K562 (cell line): ENCODE measurements around the gene ZPLD1. TPM values are rescaled to one million over a fixed set of nuclear protein-coding genes. Genes with fewer than 3 reads are reported as not detected.

ENCODE experiments used
- ATAC-seq: fragments of 200-7000 bp; cut with Tn5 transposase; 3 replicates; pipeline ENCODE4 v1.9.1; 2020; ENCODE audit warnings: moderate library complexity
- BruUV-seq: library from RNA; stranded (reverse); fragments of 400-500 nt; replicated peaks from 2 replicates; lab custom pipeline; 2021; lab: Mats Ljungman, UMichigan
- CTCF ChIA-PET: fragments of 300-600 bp; formaldehyde crosslinking; extraction: SDS; loops from one replicate; lab custom pipeline; 2021; ENCODE audit warnings: low intra/inter-chr PET ratio; lab: Yijun Ruan, JAX
- POLR2A ChIA-PET: fragments of 300-600, 350-650 bp; sonication (Branson Sonifier 250); formaldehyde crosslinking; extraction: SDS; loops from one replicate; lab custom pipeline; 2021; ENCODE audit warnings: antibody characterized with exemption, inconsistent platforms; lab: Yijun Ruan, JAX
- DNase-seq, 4 experiments: peaks; one replicate each; pipeline versions ENCODE4 v3.0.0 to v3.0.0-alpha.2; 2011 to 2018; ENCODE audit warnings: low spot score in 3 of 4, mixed read lengths in 3 of 4; ENCODE audit errors: extremely low read depth in 1 of 4
- FAIRE-seq: peaks from 2 replicates; lab custom pipeline; 2011; peaks lifted over from hg19 to GRCh38; lab: Jason Lieb, UNC
- H2AFZ ChIP-seq: 2 replicates; pipeline ENCODE4 v1.6.0; 2011; ENCODE audit warnings: low read depth, low read length, control low read depth, inconsistent platforms
- H3K27ac ChIP-seq: fragments of 200-600 bp; 3 replicates; pipeline ENCODE4 v1.8.0; 2011; ENCODE audit warnings: low read depth, mild to moderate bottlenecking, control low read depth, inconsistent platforms, low read length, moderate library complexity, mixed read lengths; ENCODE audit errors: extremely low read depth
- H3K27me3 ChIP-seq, 2 experiments: fragments of 300-600 bp in 1 of 2; 2 replicates in 1 of 2; 3 replicates in 1 of 2; pipeline versions ENCODE4 v1.6.0 to v1.8.0; 2011; ENCODE audit warnings: inconsistent platforms in 2 of 2, low read length in 2 of 2, mild to moderate bottlenecking in 1 of 2, mixed read lengths in 1 of 2, moderate library complexity in 1 of 2; ENCODE audit not compliant: control insufficient read depth in 2 of 2, insufficient read depth in 2 of 2
- H3K36me3 ChIP-seq: fragments of 300-600 bp; 3 replicates; pipeline ENCODE4 v1.8.0; 2011; ENCODE audit warnings: mild to moderate bottlenecking, low read length, inconsistent platforms; ENCODE audit not compliant: control insufficient read depth, insufficient read depth
- H3K4me1 ChIP-seq, 2 experiments: fragments of 200-600 bp in 1 of 2; replicated peaks in 1 of 2; 2 replicates in 1 of 2; 3 replicates in 1 of 2; pipeline versions ENCODE4 v1.5.1 to v1.8.0; 2011; ENCODE audit warnings: inconsistent platforms in 2 of 2, low read length in 2 of 2, mild to moderate bottlenecking in 1 of 2, mixed read lengths in 1 of 2, moderate library complexity in 1 of 2; ENCODE audit not compliant: control insufficient read depth in 2 of 2, insufficient read depth in 2 of 2
- H3K4me2 ChIP-seq: 2 replicates; pipeline ENCODE4 v1.6.1; 2011; ENCODE audit warnings: low read length, control low read depth, inconsistent platforms, mixed read lengths; ENCODE audit not compliant: insufficient read depth
- H3K4me3 ChIP-seq: fragments of 200-600 bp; sonication (generic), shearing (Covaris generic); 2 replicates; pipeline ENCODE4 v1.5.1; 2016; ENCODE audit warnings: control low read depth, inconsistent platforms
- H3K79me2 ChIP-seq: fragments of 200-600 bp; 3 replicates; pipeline ENCODE4 v1.8.0; 2011; ENCODE audit warnings: low read length, inconsistent platforms; ENCODE audit not compliant: control insufficient read depth, insufficient read depth
- H3K9ac ChIP-seq, 2 experiments: 2 replicates each; pipeline versions ENCODE4 v1.6.0 to v1.6.1; 2011; ENCODE audit warnings: low read depth in 2 of 2, low read length in 2 of 2, control low read depth in 1 of 2, inconsistent platforms in 1 of 2, mild to moderate bottlenecking in 1 of 2, mixed read lengths in 1 of 2; ENCODE audit not compliant: insufficient read depth in 1 of 2
- H3K9me1 ChIP-seq: one replicate; pipeline ENCODE4 v1.6.0; 2011; ENCODE audit warnings: inconsistent platforms, mild to moderate bottlenecking, low read length, moderate library complexity; ENCODE audit not compliant: control insufficient read depth, insufficient read depth
- H3K9me3 ChIP-seq: replicated peaks from 2 replicates; pipeline ENCODE4 v1.5.1; 2011; ENCODE audit warnings: low read depth, low read length, inconsistent platforms; ENCODE audit not compliant: control insufficient read depth, insufficient read depth
- H4K20me1 ChIP-seq: replicated peaks from 2 replicates; pipeline ENCODE4 v1.6.1; 2011; ENCODE audit warnings: low read length, inconsistent platforms, mixed read lengths; ENCODE audit not compliant: control insufficient read depth, insufficient read depth
- CAMTA2 ChIP-seq: fragments of 250-450 bp; sonication (Bioruptor Pico); conservative IDR thresholded peaks from 2 replicates; pipeline ENCODE4 v1.5.1; 2022
- CREB5 ChIP-seq: fragments of 250-450 bp; sonication (Bioruptor Pico); IDR thresholded peaks from 2 replicates; pipeline ENCODE4 v1.5.0; 2020; ENCODE audit warnings: mild to moderate bottlenecking
- ETS1 ChIP-seq: conservative IDR thresholded peaks from 2 replicates; pipeline ENCODE4 v1.6.1; 2011; ENCODE audit warnings: low read depth, mild to moderate bottlenecking, low read length; ENCODE audit not compliant: control insufficient read depth
- POLR2A ChIP-seq: fragments of 450-650 bp; conservative IDR thresholded peaks from 2 replicates; pipeline ENCODE4 v1.6.1; 2016
- PURB ChIP-seq: sonication (generic); formaldehyde crosslinking; IDR thresholded peaks from 2 replicates; pipeline ENCODE4 v1.9.0; 2021; ENCODE audit warnings: low read depth, mild to moderate bottlenecking, missing genetic modification reagents
- ZNF696 ChIP-seq: fragments of 250-450 bp; sonication (Bioruptor Pico); conservative IDR thresholded peaks from 2 replicates; pipeline ENCODE4 v1.4.0; 2020; ENCODE audit warnings: mild to moderate bottlenecking, moderate library complexity
- WGBS: fragments of 100-300 bp; shearing (Covaris generic); methylation state at CpG from one replicate; pipeline ENCODE4 v1.1.6; 2016; ENCODE audit warnings: low coverage, mixed read lengths; ENCODE audit not compliant: insufficient coverage; ENCODE audit errors: missing lambda C conversion rate; 5-methylcytosine and 5-hydroxymethylcytosine counted together
- in situ Hi-C: fragments of 300-500 bp; cut with MboI; formaldehyde crosslinking; loops from 4 replicates; pipeline ENCODE4 v1.15.0; 2018; ENCODE audit warnings: inconsistent platforms, mixed read lengths
- intact Hi-C: fragments of 100-400 bp; cut with micrococcal nuclease; formaldehyde crosslinking; loops from 2 replicates; pipeline ENCODE4 v1.14.2; 2022
- polyA plus RNA-seq, 8 experiments: library from polyadenylated mRNA; depleted of rRNA in 4 of 8; stranded (reverse) in 5 of 8; unstranded in 3 of 8; fragments of >200 nt; fragmentation: Nextera tagmentation in 2 of 8; fragmentation: Illumina TruSeq in 1 of 8; extraction: Ambion mirVana in 2 of 8; extraction: Trizol in 1 of 8; gene quantifications; 2 replicates each; pipeline versions ENCODE4 v1.2.1 to v1.2.3, GENCODE V29; 2011 to 2014; ENCODE audit warnings: inconsistent platforms in 1 of 8, missing spikeins in 1 of 8
- total RNA-seq, 7 experiments: library from RNA; depleted of rRNA in 6 of 7; stranded (reverse); fragments of >200 nt in 6 of 7; fragmentation: Illumina TruSeq in 2 of 7; extraction: Trizol in 2 of 7; gene quantifications; 2 replicates each; pipeline versions ENCODE4 v1.2.1 to v1.2.3, GENCODE V29; 2011 to 2021; ENCODE audit warnings: low replicate concordance in 1 of 7

ZPLD1 gene
- total and polyA plus RNA-seq, 9 of the 15 experiments (the other 6 are each of a cell fraction or from before 2014, with no cell fraction given): 0.03 to 0.10 (median 0.04) TPM; not detected in 6

GRCh38 chr3:102505542-102505941 lies 70.7 kb downstream of the ZPLD1 start:
- BruUV-seq: no TSS peak
- no peak overlapping the region for H3K4me3 ChIP-seq

More at GRCh38 chr3:102505542-102505941, 70.7 kb downstream of the ZPLD1 start:
- FAIRE-seq (no peak), ATAC-seq (no peak), DNase-seq (no peak)
- intact Hi-C loops (no loop called here), in situ Hi-C loops (no loop called here)
- Histone ChIP-seq H3K4me1 (no peaks in the 10 kb centered on the region), H3K27ac (no peak overlapping the region), H3K36me3 (no peaks in the 10 kb centered on the region), H3K9me1 (no peaks in the 10 kb centered on the region), H4K20me1 (no peaks in the 10 kb centered on the region), H3K9me3 (no peaks in the 10 kb centered on the region), H3K79me2 (no peaks in the 10 kb centered on the region), H3K4me2 (no peak overlapping the region), H3K9ac (no peak overlapping the region), H2AFZ (no peak overlapping the region), H3K27me3 (no peaks in the 10 kb centered on the region)
- ChIA-PET POLR2A (no interaction called here), CTCF (no interaction called here)
- 0% methylated on average over 1 of the region's 2 CpGs for WGBS
- TF ChIP-seq CREB5 (no peak), POLR2A (no peak), ZNF696 (CRISPR knock-in tag) (no peak), ETS1 (no peak), CAMTA2 (CRISPR knock-in tag) (no peak), PURB (CRISPR knock-in tag) (no peak)
